ENCODE measurements around the gene CHRND.

CHRND gene

GRCh38 chr2:232549655-232550353 is 23.8 kb downstream of the CHRND start:
- Histone ChIP-seq H3K9me3 (ENCODE audit: insufficient read depth, low read length) (no peaks in the 10 kb centered on the region), H3K36me3 (replicated peaks; ENCODE audit: low read depth, low read length) (peaks cover 17% of the 10 kb centered on the region), H3K4me3 (ENCODE audit: low read length) (peak overlapping the region; percentile 92), H4K20me1 (ENCODE audit: insufficient read depth, low read length) (0 out of 2 replicates have a peak, but pooled peaks cover 4% of the 10 kb centered on the region), H3K27ac (ENCODE audit: low read length) (peak overlapping the region; percentile 82), H3K9ac (ENCODE audit: low read length) (peak overlapping the region; percentile 92), H3K4me2 (ENCODE audit: low read length) (peak overlapping the region; percentile 84), H3K27me3 (ENCODE audit: low read depth, low read length) (no peaks in the 10 kb centered on the region), H3K4me1 (ENCODE audit: low read length) (peaks cover 7% of the 10 kb centered on the region), H3K79me2 (ENCODE audit: low read length) (peaks cover 78% of the 10 kb centered on the region), H2AFZ (ENCODE audit: low read depth, low read length) (peak overlapping the region; percentile 86)
- TF ChIP-seq EZH2phosphoT487 (IDR thresholded peaks at IDR 0.05; ENCODE audit: low read depth) = no peak
- TF ChIP-seq, protein P1, sequence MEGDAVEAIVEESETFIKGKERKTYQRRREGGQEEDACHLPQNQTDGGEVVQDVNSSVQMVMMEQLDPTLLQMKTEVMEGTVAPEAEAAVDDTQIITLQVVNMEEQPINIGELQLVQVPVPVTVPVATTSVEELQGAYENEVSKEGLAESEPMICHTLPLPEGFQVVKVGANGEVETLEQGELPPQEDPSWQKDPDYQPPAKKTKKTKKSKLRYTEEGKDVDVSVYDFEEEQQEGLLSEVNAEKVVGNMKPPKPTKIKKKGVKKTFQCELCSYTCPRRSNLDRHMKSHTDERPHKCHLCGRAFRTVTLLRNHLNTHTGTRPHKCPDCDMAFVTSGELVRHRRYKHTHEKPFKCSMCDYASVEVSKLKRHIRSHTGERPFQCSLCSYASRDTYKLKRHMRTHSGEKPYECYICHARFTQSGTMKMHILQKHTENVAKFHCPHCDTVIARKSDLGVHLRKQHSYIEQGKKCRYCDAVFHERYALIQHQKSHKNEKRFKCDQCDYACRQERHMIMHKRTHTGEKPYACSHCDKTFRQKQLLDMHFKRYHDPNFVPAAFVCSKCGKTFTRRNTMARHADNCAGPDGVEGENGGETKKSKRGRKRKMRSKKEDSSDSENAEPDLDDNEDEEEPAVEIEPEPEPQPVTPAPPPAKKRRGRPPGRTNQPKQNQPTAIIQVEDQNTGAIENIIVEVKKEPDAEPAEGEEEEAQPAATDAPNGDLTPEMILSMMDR (IDR thresholded peaks at IDR 0.05; ENCODE audit: low read depth, low read length) = no peak

GRCh38 chr2:232550354-232551249 is 24.6 kb downstream of the CHRND start, which contains the start of the genes EIF4E2 and TIGD1:
Gene EIF4E2 (plus strand): TSS chr2:232550689. CDS start chr2:232550725, 36 bp downstream.
Gene TIGD1 (minus strand): TSS chr2:232550557. CDS start chr2:232549882, 675 bp downstream.
- H3K27ac ChIP-seq (ENCODE audit: low read length) = peak within 1 kb of the TSS; percentile 82
- peaks cover 17% of the 10 kb centered on the region for H3K36me3 ChIP-seq (replicated peaks; ENCODE audit: low read depth, low read length)
- H3K79me2 ChIP-seq (ENCODE audit: low read length) = peaks cover 86% of the 10 kb centered on the region

DNA sequence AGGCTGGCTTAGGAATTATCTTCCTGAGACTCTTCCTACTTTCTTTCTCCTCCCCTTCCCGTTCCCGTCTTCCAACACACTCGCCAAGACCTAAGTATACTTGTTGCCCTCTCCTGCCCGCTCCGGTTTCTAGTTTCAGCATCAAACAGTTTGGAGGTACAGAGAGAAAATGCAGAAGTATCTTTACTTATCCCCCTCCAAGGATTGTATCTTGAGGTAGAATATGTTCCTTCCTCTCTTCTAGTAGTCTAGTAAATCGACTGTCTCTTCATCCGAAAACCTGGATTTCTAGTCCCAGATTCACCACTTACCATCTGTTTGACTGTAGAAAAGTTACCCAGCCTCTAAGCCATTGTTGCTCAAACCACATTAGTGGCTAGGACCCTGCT is 25.3 kb downstream of the CHRND start:
- Histone ChIP-seq H3K79me2 (ENCODE audit: low read length) (peaks cover 93% of the 10 kb centered on the region), H3K4me3 (ENCODE audit: low read length) (peak overlapping the region; percentile 92), H3K9ac (ENCODE audit: low read length) (peak overlapping the region; percentile 92), H3K27me3 (ENCODE audit: low read depth, low read length) (no peaks in the 10 kb centered on the region), H3K4me1 (ENCODE audit: low read length) (peaks cover 7% of the 10 kb centered on the region), H3K4me2 (ENCODE audit: low read length) (peak overlapping the region; percentile 91), H3K9me3 (ENCODE audit: insufficient read depth, low read length) (no peaks in the 10 kb centered on the region), H4K20me1 (ENCODE audit: insufficient read depth, low read length) (0 out of 2 replicates have a peak, but pooled peaks cover 7% of the 10 kb centered on the region), H3K27ac (ENCODE audit: low read length) (0 out of 2 replicates have a peak overlapping the region, but pooled peaks have one; percentile 82), H2AFZ (ENCODE audit: low read depth, low read length) (no peak overlapping the region), H3K36me3 (replicated peaks; ENCODE audit: low read depth, low read length) (peaks cover 18% of the 10 kb centered on the region)
- TF ChIP-seq, protein P1 (IDR thresholded peaks at IDR 0.05; ENCODE audit: low read depth, low read length) = no peak
- no peak for TF ChIP-seq EZH2phosphoT487 (IDR thresholded peaks at IDR 0.05; ENCODE audit: low read depth)

More at GRCh38 chr2:232550354-232551249, 24.6 kb downstream of the CHRND start, which contains the start of the genes EIF4E2 and TIGD1:
- H4K20me1 ChIP-seq (ENCODE audit: insufficient read depth, low read length) = 0 out of 2 replicates have a peak, but pooled peaks cover 7% of the 10 kb centered on the region
- H3K4me1 ChIP-seq (ENCODE audit: low read length) = peaks cover 7% of the 10 kb centered on the region
- no peak for TF ChIP-seq EZH2phosphoT487 (IDR thresholded peaks at IDR 0.05; ENCODE audit: low read depth)
- H2AFZ ChIP-seq (ENCODE audit: low read depth, low read length) = peak within 1 kb of the TSS; percentile 86
- peak within 1 kb of the TSS; percentile 92 for H3K4me3 ChIP-seq (ENCODE audit: low read length)
- H3K4me2 ChIP-seq (ENCODE audit: low read length) = peak within 1 kb of the TSS; percentile 91
- H3K9ac ChIP-seq (ENCODE audit: low read length) = peak within 1 kb of the TSS; percentile 92
- H3K27me3 ChIP-seq (ENCODE audit: low read depth, low read length) = no peaks in the 10 kb centered on the region
- no peaks in the 10 kb centered on the region for H3K9me3 ChIP-seq (ENCODE audit: insufficient read depth, low read length)

GRCh38 chr2:232551776-232552175 is 25.8 kb downstream of the CHRND start:
- Histone ChIP-seq H3K9ac (ENCODE audit: low read length) (peak overlapping the region; percentile 92), H3K36me3 (replicated peaks; ENCODE audit: low read depth, low read length) (peaks cover 17% of the 10 kb centered on the region), H3K4me3 (ENCODE audit: low read length) (peak overlapping the region; percentile 92), H4K20me1 (ENCODE audit: insufficient read depth, low read length) (0 out of 2 replicates have a peak, but pooled peaks cover 7% of the 10 kb centered on the region), H3K4me2 (ENCODE audit: low read length) (peak overlapping the region; percentile 91), H3K9me3 (ENCODE audit: insufficient read depth, low read length) (no peaks in the 10 kb centered on the region), H3K79me2 (ENCODE audit: low read length) (peaks cover 89% of the 10 kb centered on the region), H3K27ac (ENCODE audit: low read length) (no peak overlapping the region), H3K4me1 (ENCODE audit: low read length) (peaks cover 7% of the 10 kb centered on the region), H3K27me3 (ENCODE audit: low read depth, low read length) (no peaks in the 10 kb centered on the region), H2AFZ (ENCODE audit: low read depth, low read length) (no peak overlapping the region)
- TF ChIP-seq, protein P1 (IDR thresholded peaks at IDR 0.05; ENCODE audit: low read depth, low read length) = no peak
- no peak for TF ChIP-seq EZH2phosphoT487 (IDR thresholded peaks at IDR 0.05; ENCODE audit: low read depth)

All from OCI-LY3 (cell line).